ENCODE measurements around the gene FBXW4. TPM values are rescaled to one million over a fixed set of nuclear protein-coding genes. Genes with fewer than 3 reads are reported as not detected.

The FBXW4 gene
- total RNA-seq, 4 donors from 2014 or later = 28.0 to 106 (median 58.1) TPM

DNA sequence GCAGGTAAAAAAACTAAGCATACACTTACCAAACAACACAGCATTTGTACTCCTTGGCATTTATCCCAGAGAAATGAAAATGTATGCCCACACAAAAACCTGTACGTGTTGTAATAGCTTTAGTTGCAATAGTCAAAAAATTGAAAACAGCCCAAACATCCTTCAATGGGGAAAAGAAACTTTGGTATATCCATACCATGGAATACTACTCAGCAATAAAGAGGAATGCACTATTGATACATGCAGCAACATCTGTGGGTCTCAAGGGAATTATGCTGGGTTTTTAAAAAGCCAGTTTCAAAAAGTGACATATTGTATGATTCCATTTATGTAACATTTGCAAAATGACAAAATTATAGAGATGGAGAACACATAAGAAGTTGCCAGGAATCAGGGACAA lies 71.4 kb downstream of the FBXW4 start:
- Histone ChIP-seq H3K4me1 (no peaks in the 10 kb centered on the region), H3K4me3 (no peak overlapping the region), H3K36me3 (peaks cover 0 to 66% (median 0%) of the 10 kb centered on the region in 3 donors), H3K27me3 (no peaks in the 10 kb centered on the region), H3K9me3 (no peaks in the 10 kb centered on the region), H3K27ac (no peak overlapping the region)
- no peak for DNase-seq
- TF ChIP-seq CTCF (IDR thresholded peaks at IDR 0.05) (no peak), POLR2A (IDR thresholded peaks at IDR 0.05) (no peak)

GRCh38 chr10:101619983-101620382 lies 75.0 kb downstream of the FBXW4 start:
- TF ChIP-seq CTCF (IDR thresholded peaks at IDR 0.05) = no peak
- TF ChIP-seq POLR2A (IDR thresholded peaks at IDR 0.05) = no peak
- Histone ChIP-seq H3K4me1 (no peaks in the 10 kb centered on the region), H3K27me3 (no peaks in the 10 kb centered on the region), H3K4me3 (no peak overlapping the region), H3K36me3 (peaks cover 0 to 70% (median 0%) of the 10 kb centered on the region in 3 donors), H3K27ac (no peak overlapping the region), H3K9me3 (no peaks in the 10 kb centered on the region)
- DNase-seq = no peak

DNA sequence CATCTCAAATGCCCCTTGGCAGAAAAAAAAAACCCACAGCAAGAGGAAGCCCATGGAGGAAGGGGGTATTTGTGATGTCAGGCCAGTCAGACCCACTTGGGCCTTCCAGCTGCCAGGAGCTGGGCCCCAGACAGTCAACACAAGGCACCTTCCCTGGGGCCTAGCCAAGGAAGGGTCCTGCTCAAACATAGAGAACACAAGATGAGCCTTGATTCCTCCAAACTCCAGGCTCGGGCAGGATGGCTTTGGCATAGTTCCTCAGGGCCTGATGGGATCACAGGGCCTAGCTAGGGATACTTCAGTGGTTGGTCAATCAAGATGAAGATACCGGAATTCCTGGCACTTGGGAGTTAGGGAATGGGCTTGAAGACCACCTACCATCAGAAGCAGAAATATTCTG lies 76.1 kb downstream of the FBXW4 start:
- H3K27ac ChIP-seq = no peak overlapping the region
- no peak overlapping the region for H3K4me3 ChIP-seq
- no peaks in the 10 kb centered on the region for H3K4me1 ChIP-seq
- TF ChIP-seq POLR2A (IDR thresholded peaks at IDR 0.05) = no peak
- TF ChIP-seq CTCF (IDR thresholded peaks at IDR 0.05) = no peak
- no peaks in the 10 kb centered on the region for H3K27me3 ChIP-seq
- no peak for DNase-seq
- no peaks in the 10 kb centered on the region for H3K9me3 ChIP-seq
- H3K36me3 ChIP-seq = peaks cover 0 to 61% (median 0%) of the 10 kb centered on the region in 3 donors

- H3K4me3 ChIP-seq = no peak overlapping the region
- H3K9me3 ChIP-seq = no peaks in the 10 kb centered on the region
- H3K27me3 ChIP-seq = no peaks in the 10 kb centered on the region
- TF ChIP-seq POLR2A (IDR thresholded peaks at IDR 0.05) (no peak), CTCF (IDR thresholded peaks at IDR 0.05) (no peak)
- no peak overlapping the region for H3K27ac ChIP-seq
- no peaks in the 10 kb centered on the region for H3K4me1 ChIP-seq
- peaks cover 0 to 52% (median 0%) of the 10 kb centered on the region in 3 donors for H3K36me3 ChIP-seq
- no peak for DNase-seq
Observed at GRCh38 chr10:101617824-101618568, 77.0 kb downstream of the FBXW4 start.

DNA sequence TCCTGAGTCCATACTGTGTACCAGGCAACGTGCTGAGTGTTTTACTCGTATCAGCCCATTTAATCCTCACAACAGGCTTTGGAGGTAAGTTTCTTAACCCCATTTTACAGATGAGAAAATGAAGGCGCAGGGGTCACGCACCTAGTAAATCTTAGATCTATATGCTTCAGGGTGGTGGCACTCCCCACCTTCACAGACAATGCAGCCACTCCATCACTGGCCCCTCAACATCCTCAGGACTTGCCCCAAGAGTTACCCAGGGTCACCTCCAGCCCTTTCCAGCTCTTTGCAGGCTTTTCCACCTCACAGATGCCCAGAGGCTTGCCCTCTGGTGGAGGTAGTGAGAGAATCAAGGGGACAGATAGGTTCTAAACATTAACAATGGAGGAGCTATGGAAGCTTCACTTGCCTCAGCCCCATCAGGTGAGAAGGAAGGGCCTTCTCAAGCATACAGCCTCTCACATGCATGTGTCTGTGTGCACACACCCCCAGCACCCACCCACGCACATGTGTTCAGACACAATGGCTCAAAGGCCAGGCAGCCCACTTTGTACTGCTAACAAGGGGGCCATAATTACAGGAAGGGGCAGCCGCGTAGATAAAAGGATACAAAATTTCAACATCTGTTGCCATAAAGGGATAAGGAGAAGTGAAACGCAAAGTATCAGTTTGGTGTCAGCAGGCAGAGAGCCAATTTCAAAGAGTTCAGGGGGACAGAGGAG lies 77.7 kb downstream of the FBXW4 start:
- H3K27me3 ChIP-seq = no peaks in the 10 kb centered on the region
- H3K9me3 ChIP-seq = no peaks in the 10 kb centered on the region
- H3K36me3 ChIP-seq = peaks cover 0 to 47% (median 0%) of the 10 kb centered on the region in 3 donors
- DNase-seq = no peak
- H3K4me3 ChIP-seq = no peak overlapping the region
- H3K27ac ChIP-seq = no peak overlapping the region
- H3K4me1 ChIP-seq = no peaks in the 10 kb centered on the region
- TF ChIP-seq POLR2A (IDR thresholded peaks at IDR 0.05) (no peak), CTCF (IDR thresholded peaks at IDR 0.05) (no peak)
